ENCODE results near the gene FOXP4.
"Not testable (repeated sequence)": the region's sequence is repeated elsewhere in the genome, so short reads cannot be mapped to it uniquely, and the experiment has no call there.

Gene FOXP4

GRCh38 chr6:41602422-41602743 is 56.2 kb downstream of the FOXP4 start:
- no peak for ATAC-seq

DNA sequence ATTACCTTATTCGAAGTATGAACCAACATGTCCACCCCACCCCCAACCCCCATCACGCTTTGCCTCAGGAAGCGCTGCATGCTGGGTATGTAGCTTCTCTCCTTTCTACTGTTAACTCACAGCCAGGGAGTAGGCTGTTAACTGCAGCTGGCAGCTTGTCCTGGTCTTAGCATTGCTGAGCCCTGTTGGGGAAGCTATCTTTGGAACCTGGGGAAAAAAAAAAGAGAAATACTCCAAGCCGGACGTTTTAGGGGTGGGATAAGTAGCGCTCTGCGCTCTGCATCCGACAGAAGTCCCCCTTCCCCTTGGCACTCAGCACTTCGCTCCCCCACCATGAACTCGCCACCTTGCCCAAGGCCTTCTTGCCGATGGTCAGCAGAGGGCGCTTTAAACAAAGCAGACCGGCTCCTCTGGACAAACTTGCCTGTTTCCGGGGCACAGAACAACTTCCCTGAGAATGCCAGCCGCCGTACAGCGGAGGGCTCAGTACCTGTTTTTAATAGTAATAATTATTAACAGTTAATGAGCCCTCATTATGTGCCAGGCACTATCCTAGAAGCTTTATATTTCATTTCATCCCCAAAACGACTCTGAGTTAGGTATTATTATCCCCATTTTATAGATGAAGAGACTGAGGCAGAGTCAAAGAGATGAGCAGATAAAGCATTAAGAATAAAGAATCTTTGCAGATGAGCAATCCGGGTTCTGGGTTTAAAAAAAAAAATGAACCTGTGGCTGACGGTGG is 56.9 kb downstream of the FOXP4 start:
- peak; percentile 80 to 83 for ATAC-seq

GRCh38 chr6:41604006-41604405 is 57.8 kb downstream of the FOXP4 start:
- no peak for ATAC-seq

- ATAC-seq: no peak
These were observed 59.5 kb downstream of the FOXP4 start for GRCh38 chr6:41605649-41606048.

GRCh38 chr6:41607036-41607435 is 60.9 kb downstream of the FOXP4 start:
- no peak for ATAC-seq

DNA sequence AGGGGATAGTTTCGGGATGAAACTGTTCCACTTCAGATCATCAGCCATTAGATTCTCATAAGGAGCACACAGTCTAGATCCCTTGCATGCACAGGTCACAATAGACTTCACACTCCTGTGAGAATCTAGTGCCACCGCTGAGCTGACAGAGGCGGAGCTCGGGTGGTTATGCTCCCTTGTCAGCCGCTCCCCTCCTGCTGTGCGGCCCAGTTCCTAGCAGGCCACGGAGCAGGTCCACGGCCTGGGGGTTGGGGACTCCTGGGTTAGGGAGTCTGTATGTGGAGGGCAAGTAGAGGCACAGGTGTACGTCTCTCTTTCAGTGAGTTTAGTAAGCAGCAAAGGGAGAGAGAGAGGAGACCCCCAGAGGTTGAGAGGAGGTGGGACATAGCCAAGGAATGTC is 61.6 kb downstream of the FOXP4 start:
- no peak for ATAC-seq

DNA sequence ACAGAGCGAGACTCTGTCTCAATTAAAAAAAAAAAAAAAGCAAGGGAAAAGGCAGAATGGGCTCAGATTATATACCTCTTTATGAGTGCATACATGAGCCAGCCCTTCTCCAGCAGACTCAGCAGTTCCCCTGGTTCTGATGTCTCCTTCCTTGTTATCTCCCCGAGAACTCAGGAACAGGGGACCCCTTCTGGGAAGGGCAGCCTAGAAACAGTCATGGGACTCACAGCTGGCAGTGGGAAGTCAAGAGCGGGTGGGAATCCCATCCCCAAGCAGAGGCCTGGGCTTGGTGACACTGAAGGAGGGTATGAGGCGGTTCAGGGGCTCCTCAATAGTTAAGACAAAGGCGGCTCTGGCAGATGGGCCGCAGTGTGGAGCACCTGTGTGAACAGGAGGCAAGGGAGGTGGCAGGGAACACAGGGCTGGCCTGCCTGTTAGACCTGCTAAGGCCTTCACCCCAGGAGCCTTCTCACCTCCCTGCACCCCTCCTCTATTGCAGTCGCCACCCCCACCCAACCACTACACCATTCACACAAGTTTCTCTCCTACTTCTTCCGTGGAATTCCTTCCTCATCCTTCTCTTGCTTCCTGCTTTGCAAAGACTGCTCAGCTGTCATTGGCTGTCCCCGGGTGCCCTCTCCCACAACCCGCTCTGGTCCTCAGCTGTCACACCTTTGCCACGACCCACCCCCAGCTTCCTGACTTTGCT is 62.4 kb downstream of the FOXP4 start:
- no peak for ATAC-seq

GRCh38 chr6:41614715-41615114 is 68.5 kb downstream of the FOXP4 start:
- ATAC-seq: no peak

- ATAC-seq: no peak
These were observed 69.1 kb downstream of the FOXP4 start for GRCh38 chr6:41615311-41615710.

- ATAC-seq: no peak
These were observed 72.4 kb downstream of the FOXP4 start for GRCh38 chr6:41618598-41618997.

DNA sequence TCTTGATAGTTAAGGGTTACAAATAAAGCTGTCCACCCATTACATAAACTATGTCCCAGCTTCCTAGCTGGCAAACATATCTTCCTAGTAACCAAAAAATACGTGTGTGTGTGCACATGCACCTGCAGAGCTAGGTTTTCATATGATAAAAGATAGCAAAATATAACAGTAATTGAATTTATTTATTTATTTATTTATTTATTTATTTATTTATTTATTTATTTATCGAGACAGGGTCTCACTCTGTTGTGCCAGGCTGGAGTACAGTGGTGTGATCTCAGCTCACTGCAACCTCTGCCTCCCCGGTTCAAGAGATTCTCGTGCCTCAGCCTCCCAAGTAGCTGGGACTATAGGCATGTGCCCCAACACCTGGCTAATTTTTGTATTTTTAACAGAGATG is 73.0 kb downstream of the FOXP4 start:
- not testable (repeated sequence) for ATAC-seq

DNA sequence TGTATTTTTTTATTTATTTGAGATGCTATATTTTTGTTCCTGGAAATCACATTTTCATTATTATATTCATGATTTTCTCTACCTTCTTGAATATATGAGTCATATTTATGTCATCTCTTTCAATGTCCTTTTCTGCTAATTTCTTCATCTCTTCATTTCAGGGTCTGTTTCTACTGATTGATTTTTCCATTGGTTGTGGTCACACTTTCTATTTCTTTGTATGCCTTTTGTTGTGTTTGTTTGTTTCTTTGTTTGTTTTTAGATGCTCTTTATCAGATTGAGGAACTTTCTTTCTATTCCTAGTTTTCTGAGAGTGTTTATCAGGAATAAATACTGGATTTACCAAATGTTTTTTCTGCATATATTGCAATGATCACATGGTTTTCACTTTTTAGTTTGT is 75.2 kb downstream of the FOXP4 start:
- ATAC-seq: no peak

- no peak for ATAC-seq
These were observed 75.6 kb downstream of the FOXP4 start for GRCh38 chr6:41621802-41622201.

DNA sequence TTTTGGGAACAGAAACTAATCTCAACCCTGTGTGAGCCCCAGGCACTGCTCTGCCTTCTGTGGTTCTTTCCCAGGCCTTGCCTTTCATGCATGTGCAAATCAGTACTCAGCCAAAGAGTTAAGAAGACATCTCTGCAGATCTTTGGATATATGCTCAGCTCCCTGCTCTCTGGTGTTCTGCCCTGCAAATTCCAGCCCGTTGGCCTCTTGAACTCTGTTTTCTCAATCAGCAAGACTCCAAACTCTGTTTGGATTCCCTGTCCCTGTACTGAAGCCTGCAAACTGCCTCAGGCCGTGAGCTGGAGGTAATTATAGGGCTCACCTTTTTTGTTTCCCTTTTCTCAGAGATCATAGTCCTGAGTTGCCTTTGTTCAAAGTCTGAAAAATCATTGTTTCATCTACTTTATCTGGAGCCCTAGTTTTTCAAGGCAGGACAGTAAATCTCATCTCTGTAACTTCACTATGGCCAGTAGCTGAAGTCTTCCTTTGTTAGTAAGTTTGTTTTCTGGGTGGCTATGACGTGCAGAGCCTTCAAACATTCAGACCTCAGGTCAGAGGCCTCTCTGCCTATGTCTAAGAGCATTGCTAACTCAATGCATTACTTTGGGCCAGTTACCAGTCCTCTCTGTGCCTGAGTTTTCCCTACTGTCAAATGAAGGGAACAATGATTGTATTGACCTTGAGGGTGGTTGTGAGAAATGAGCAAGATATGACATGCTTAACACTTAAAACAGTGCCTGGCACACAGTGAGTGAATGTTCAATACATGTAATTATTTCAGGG is 76.2 kb downstream of the FOXP4 start:
- ATAC-seq: no peak

GRCh38 chr6:41623330-41623729 is 77.1 kb downstream of the FOXP4 start:
- ATAC-seq: no peak

GRCh38 chr6:41624621-41625380 is 78.6 kb downstream of the FOXP4 start:
- ATAC-seq: no peak

DNA sequence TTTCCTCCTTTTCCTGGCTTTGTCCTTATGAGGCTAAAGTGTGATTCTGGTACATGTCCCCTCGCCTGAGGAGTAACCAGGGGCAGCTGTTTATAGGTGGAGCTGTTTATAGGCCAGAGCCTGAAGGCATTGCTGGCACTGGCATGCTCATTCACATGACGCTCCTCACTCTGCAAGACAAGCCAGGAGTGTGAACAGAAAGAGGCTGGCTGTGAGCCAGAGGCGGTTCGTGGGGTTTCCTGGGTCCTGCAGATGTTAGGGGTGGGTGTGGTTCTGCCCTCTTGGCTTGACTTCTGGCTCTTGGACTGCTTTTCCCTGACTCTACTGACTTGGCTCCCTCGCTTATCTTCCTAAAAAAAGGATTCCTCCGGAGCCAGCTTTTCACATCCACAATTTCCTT is 79.3 kb downstream of the FOXP4 start:
- ATAC-seq: no peak

DNA sequence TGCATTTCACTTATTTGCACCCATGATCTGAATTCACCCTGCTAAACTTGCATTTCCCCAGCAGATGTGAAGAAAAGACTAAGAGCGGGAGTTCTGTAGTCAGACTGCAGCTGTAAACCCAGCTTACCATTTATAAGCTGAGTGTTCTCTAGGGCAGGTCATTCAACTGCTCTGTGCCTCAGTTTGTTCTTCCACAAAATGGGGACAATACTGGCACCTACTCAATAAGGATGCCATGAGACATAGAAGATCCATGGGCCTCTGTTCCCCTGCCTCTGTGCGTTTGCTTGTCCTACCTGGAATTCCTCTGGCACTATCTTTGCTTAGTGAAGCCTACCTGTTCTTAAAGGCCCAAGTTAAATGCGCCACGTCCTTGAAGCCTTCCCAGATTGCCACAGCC is 79.8 kb downstream of the FOXP4 start:
- no peak for ATAC-seq

GRCh38 chr6:41626917-41627316 is 80.7 kb downstream of the FOXP4 start:
- ATAC-seq: no peak

GRCh38 chr6:41629128-41629527 is 82.9 kb downstream of the FOXP4 start:
- ATAC-seq: no peak

GRCh38 chr6:41630069-41630468 is 83.9 kb downstream of the FOXP4 start:
- no peak for ATAC-seq

DNA sequence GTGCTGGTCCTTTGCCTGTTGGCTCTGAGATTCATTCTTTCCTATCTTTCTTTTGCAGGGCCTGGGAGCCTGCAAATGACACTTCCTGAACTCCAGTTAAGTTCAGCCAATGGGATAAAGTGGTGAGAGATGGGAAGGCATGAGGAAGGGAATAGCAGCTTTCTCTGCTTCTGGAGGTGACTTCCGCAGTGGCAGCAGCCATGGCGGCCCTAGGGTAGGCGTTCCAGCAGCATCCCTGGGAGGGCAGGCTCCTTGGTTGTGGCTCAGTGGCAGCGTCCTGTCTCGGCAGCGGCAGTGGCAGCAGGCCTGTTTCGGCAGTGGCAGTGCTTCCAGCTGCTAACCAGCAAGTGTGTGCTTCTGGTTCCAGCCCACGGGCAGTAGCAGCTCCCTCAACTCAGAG is 84.8 kb downstream of the FOXP4 start:
- no peak for ATAC-seq

- ATAC-seq: no peak
These were observed 87.0 kb downstream of the FOXP4 start for GRCh38 chr6:41633056-41633634.

Data from activated CD4-positive, CD25-positive, alpha-beta regulatory T cell treated with anti-CD3 and anti-CD28 coated beads, Interleukin-2, amount 50 U/mL, for 24 hours (primary cell).